OCI-LY1 (cell line): ENCODE results near the gene SMU1.

Experiments used
- H2AFZ ChIP-seq: fragments of 200-600 bp; sonication (generic), shearing (Covaris generic); 2 replicates; pipeline ENCODE4 v1.6.0; 2014; ENCODE audit warnings: antibody characterized with exemption, mild to moderate bottlenecking, low read length
- H3F3A ChIP-seq: fragments of 200-600 bp; sonication (generic), shearing (Covaris generic); 2 replicates; pipeline ENCODE4 v1.6.0; 2014; ENCODE audit warnings: mild to moderate bottlenecking, antibody characterized with exemption, low read length, moderate library complexity; ENCODE audit not compliant: insufficient read depth
- H3K27ac ChIP-seq: fragments of 200-600 bp; sonication (generic); 2 replicates; pipeline ENCODE4 v1.5.1; 2014; ENCODE audit warnings: low read length, mixed run types, mild to moderate bottlenecking, low read depth; ENCODE audit not compliant: poor library complexity, severe bottlenecking
- H3K27me3 ChIP-seq: fragments of 200-600 bp; sonication (generic); 2 replicates; pipeline ENCODE4 v1.6.0; 2014; ENCODE audit warnings: antibody characterized with exemption, mild to moderate bottlenecking, low read length, moderate library complexity; ENCODE audit not compliant: insufficient read depth
- H3K36me3 ChIP-seq: fragments of 200-600 bp; sonication (generic); 2 replicates; pipeline ENCODE4 v1.6.1; 2014; ENCODE audit warnings: mild to moderate bottlenecking, antibody characterized with exemption, low read length, moderate library complexity, mixed read lengths; ENCODE audit not compliant: insufficient read depth
- H3K4me1 ChIP-seq: fragments of 200-600 bp; sonication (generic); 2 replicates; pipeline ENCODE4 v1.5.1; 2014; ENCODE audit warnings: mild to moderate bottlenecking, low read length, moderate library complexity; ENCODE audit not compliant: insufficient read depth, severe bottlenecking
- H3K4me2 ChIP-seq: fragments of 200-600 bp; sonication (generic), shearing (Covaris generic); 2 replicates; pipeline ENCODE4 v1.6.1; 2014; ENCODE audit warnings: low read length
- H3K4me3 ChIP-seq: fragments of 200-600 bp; sonication (generic); 2 replicates; pipeline ENCODE4 v1.5.1; 2014; ENCODE audit warnings: low read length, low read depth, mild to moderate bottlenecking, mixed read lengths; ENCODE audit not compliant: poor library complexity, severe bottlenecking
- H3K79me2 ChIP-seq: fragments of 200-600 bp; shearing (Covaris generic); 2 replicates; pipeline ENCODE4 v1.6.1; 2016; ENCODE audit warnings: mixed run types, low read length, mixed read lengths; ENCODE audit not compliant: insufficient read depth
- H3K9ac ChIP-seq: fragments of 200-600 bp; sonication (generic), shearing (Covaris generic); 2 replicates; pipeline ENCODE4 v1.6.1; 2014; ENCODE audit warnings: mild to moderate bottlenecking, low read length, mixed read lengths
- H3K9me2 ChIP-seq: fragments of 200-600 bp; sonication (generic), shearing (Covaris generic); 2 replicates; pipeline ENCODE4 v1.6.1; 2014; ENCODE audit warnings: low read depth, mild to moderate bottlenecking, low read length, mixed read lengths
- H3K9me3 ChIP-seq: fragments of 200-600 bp; shearing (Covaris generic); 2 replicates; pipeline ENCODE4 v1.6.1; 2014; ENCODE audit warnings: low read length, mixed read lengths
- H4K20me1 ChIP-seq: fragments of 200-600 bp; sonication (generic), shearing (Covaris generic); 2 replicates; pipeline ENCODE4 v1.6.0; 2016; ENCODE audit warnings: mild to moderate bottlenecking, low read length; ENCODE audit not compliant: insufficient read depth
- EZH2 ChIP-seq: fragments of 200-600 bp; sonication (generic), shearing (Covaris generic); IDR thresholded peaks from 2 replicates; pipeline ENCODE4 v1.8.0; 2017; ENCODE audit warnings: borderline replicate concordance, mixed run types, mild to moderate bottlenecking, antibody characterized with exemption, low read length, moderate library complexity, mixed read lengths
- TF ChIP-seq, protein P1 (sequence below): fragments of 200-600 bp; sonication (generic), shearing (Covaris generic); IDR thresholded peaks from 2 replicates; pipeline ENCODE4 v1.5.1; 2017; ENCODE audit warnings: mild to moderate bottlenecking, antibody characterized with exemption, low read length, moderate library complexity, mixed read lengths

The SMU1 gene

DNA sequence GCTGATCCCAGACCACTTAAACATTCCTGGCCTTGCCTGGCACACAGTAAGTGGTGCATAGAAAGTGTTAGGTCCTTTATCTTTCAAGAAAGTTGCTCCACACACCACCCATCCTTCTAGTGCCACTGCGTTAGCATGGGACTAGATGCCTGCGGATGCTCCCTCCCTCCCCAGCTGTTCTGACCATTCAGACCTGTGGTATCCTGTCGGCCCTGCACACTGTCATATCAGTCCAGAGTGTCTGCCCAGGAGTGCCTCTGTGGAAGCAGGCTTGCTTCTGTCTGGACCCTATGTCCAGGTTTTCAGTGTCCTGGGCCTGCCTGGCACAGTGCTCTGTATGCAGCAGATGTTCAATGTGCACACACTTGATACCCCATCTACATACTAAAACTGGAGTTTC is 38.3 kb upstream of the SMU1 start:
- no peaks in the 10 kb centered on the region for H3K9me3 ChIP-seq
- H3K4me1 ChIP-seq: no peaks in the 10 kb centered on the region
- H2AFZ ChIP-seq: no peak overlapping the region
- no peaks in the 10 kb centered on the region for H3K27me3 ChIP-seq
- H4K20me1 ChIP-seq: no peaks in the 10 kb centered on the region
- no peaks in the 10 kb centered on the region for H3F3A ChIP-seq
- no peak overlapping the region for H3K4me2 ChIP-seq
- H3K79me2 ChIP-seq: no peaks in the 10 kb centered on the region
- no peak overlapping the region for H3K4me3 ChIP-seq
- H3K36me3 ChIP-seq: no peaks in the 10 kb centered on the region
- TF ChIP-seq, protein P1, sequence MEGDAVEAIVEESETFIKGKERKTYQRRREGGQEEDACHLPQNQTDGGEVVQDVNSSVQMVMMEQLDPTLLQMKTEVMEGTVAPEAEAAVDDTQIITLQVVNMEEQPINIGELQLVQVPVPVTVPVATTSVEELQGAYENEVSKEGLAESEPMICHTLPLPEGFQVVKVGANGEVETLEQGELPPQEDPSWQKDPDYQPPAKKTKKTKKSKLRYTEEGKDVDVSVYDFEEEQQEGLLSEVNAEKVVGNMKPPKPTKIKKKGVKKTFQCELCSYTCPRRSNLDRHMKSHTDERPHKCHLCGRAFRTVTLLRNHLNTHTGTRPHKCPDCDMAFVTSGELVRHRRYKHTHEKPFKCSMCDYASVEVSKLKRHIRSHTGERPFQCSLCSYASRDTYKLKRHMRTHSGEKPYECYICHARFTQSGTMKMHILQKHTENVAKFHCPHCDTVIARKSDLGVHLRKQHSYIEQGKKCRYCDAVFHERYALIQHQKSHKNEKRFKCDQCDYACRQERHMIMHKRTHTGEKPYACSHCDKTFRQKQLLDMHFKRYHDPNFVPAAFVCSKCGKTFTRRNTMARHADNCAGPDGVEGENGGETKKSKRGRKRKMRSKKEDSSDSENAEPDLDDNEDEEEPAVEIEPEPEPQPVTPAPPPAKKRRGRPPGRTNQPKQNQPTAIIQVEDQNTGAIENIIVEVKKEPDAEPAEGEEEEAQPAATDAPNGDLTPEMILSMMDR: no peak
- no peak for TF ChIP-seq EZH2
- H3K27ac ChIP-seq: no peak overlapping the region
- no peak overlapping the region for H3K9ac ChIP-seq
- H3K9me2 ChIP-seq: no peaks in the 10 kb centered on the region

DNA sequence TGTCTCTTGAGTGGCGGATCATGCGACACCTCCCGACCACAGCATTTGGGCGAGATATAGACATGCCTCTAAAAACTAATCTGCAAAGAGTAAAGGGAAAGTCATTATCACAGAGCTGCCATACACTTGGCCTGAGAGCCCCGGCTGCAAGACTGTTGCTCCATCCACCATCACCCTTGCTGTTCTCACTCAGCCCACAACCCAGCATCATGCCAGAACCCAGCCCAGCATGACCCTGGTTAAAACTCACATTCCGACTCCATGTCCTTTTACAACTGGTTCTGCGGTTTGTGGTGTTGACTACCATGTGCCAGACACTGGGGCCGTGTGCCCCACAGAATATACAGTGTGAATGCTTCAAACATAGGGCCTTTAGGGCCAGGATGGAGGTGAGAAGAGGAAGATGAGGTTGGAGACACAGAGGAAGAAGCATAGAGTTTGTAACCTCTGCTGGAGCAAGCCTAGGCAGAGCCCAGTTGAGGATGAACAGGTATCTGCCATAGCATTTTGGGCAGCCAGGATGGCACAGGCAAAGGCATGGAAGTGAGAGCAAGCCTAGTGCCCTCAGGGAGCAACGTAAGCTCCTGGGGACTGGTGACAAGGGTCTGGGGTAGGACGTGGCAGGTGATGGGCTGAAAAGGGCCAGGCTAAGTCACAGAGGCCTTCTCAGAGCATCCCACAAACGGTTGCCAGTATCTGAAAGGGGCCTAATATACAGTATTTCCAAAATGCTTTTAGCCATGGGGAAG is 37.5 kb upstream of the SMU1 start:
- no peaks in the 10 kb centered on the region for H4K20me1 ChIP-seq
- no peaks in the 10 kb centered on the region for H3K4me1 ChIP-seq
- no peaks in the 10 kb centered on the region for H3K9me3 ChIP-seq
- no peaks in the 10 kb centered on the region for H3K9me2 ChIP-seq
- H3K4me2 ChIP-seq: no peak overlapping the region
- no peak overlapping the region for H3K9ac ChIP-seq
- no peak overlapping the region for H2AFZ ChIP-seq
- H3K4me3 ChIP-seq: no peak overlapping the region
- H3F3A ChIP-seq: no peaks in the 10 kb centered on the region
- no peak overlapping the region for H3K27ac ChIP-seq
- no peaks in the 10 kb centered on the region for H3K79me2 ChIP-seq
- H3K27me3 ChIP-seq: no peaks in the 10 kb centered on the region
- no peak for TF ChIP-seq EZH2
- TF ChIP-seq, protein P1: no peak
- H3K36me3 ChIP-seq: no peaks in the 10 kb centered on the region

DNA sequence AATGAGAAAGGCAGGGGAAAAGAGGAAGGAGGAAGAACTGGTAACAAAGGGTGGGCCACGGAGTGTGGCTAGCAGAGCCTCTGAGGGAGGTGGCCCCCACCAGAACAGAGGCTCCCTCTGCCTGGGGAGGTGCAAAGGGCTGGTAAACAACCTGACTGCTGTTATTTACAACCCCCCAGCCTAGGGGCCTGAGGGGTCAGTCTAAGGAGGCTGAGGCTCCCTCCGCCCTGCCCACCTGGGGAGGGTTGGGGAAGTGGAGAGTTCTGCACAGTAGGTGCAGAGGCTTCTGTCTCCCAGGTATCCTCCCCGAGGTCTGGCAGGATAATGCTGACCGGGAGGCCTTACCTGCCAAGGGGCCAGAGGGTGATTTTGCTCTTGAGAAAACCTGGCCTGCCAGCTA is 35.6 kb upstream of the SMU1 start:
- Histone ChIP-seq H3F3A (no peaks in the 10 kb centered on the region), H3K36me3 (no peaks in the 10 kb centered on the region), H3K9me2 (no peaks in the 10 kb centered on the region), H3K27ac (no peak overlapping the region), H3K4me2 (no peak overlapping the region), H2AFZ (no peak overlapping the region), H3K79me2 (no peaks in the 10 kb centered on the region), H3K4me1 (no peaks in the 10 kb centered on the region), H4K20me1 (no peaks in the 10 kb centered on the region), H3K9me3 (no peaks in the 10 kb centered on the region), H3K9ac (no peak overlapping the region), H3K27me3 (no peaks in the 10 kb centered on the region), H3K4me3 (no peak overlapping the region)
- TF ChIP-seq, protein P1: no peak
- no peak for TF ChIP-seq EZH2
